ENCODE results near the gene IL19.

IL19 gene

DNA sequence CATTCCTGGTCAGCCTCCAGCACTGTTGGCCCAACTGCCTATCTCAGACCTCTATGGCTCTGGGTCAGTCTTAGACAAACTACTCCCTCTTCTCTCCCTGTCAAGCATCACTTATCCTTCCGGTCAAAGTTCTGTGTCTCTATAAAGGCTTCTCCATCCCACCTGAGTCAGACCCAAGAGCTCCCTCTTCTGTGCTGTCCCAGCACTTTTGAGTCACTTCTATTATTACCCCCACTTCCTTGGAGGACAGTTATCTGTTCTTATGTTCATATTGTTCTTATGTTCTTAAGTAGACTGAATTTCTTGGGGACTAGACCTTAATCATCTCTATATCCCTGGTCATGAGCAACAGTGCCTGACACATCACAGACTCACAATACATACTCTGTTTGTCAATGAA, 30.9 kb downstream of the IL19 start:
- DNase-seq = no peak

GRCh38 chr1:206802401-206802800, 31.8 kb downstream of the IL19 start:
- no peak for DNase-seq

GRCh38 chr1:206803221-206803730, 32.7 kb downstream of the IL19 start:
- peak; percentile 67 for DNase-seq

GRCh38 chr1:206804156-206804737, 33.7 kb downstream of the IL19 start:
- DNase-seq = no peak

- no peak for DNase-seq
Measured at GRCh38 chr1:206805357-206805756, 34.8 kb downstream of the IL19 start.

GRCh38 chr1:206808615-206809014, 38.0 kb downstream of the IL19 start:
- DNase-seq = peak; percentile 29

DNA sequence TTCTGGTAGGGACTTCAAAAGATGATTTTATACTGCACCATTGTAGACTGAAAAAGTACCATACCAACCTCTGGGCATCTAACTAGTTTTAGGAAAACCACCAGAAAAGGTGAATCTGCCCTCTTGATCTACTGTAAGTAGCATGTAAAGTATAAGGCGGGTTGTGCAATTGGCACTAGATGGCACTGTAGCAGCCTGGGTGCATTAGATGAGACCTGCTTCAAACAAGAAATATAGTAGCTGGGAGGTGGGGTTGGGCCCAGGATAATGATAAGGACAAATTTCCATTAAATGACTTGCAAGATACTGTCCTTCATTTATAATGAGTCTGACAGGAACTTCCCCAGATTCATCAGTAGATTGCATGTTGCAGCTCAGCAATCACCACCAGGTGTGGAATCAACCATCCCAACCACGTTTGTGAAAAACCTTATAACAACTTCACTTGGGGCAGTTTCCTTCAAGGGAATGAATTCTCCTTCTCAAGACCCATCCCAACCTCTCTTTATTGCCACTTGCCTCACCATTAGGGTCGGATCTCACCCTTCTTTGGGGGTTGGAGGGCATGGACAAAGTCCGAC, 39.0 kb downstream of the IL19 start:
- no peak for DNase-seq

- no peak for DNase-seq
Measured at GRCh38 chr1:206812471-206812870, 41.9 kb downstream of the IL19 start.

DNA sequence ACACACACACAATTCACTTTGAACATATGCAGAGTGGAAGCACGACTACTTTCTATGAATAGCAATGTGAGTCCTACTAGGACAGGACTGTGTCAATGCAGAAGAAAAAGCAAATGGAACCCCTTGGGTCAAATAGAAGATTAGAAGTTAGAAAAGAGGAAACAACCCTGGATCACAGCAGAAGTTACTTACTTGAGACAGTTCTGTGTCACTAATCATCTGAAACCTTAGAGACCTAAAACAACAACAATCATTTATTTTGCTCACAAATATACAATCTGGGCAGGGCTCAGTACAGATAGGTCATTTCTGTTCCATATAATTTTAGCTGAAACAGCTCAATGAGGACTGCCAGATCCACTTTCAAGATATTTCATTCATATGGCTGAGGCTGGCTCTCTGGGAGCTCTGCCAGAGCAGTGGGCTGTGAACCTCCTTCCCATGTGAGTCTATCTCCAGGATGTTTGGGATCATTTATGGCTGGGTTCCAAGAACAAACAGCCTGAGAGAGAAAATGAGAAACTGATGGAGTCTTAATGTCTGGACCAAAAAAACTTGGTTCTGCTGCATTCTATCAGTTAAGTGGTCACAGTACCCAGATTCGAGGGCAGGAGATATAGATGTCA, 44.3 kb downstream of the IL19 start:
- no peak for DNase-seq

DNA sequence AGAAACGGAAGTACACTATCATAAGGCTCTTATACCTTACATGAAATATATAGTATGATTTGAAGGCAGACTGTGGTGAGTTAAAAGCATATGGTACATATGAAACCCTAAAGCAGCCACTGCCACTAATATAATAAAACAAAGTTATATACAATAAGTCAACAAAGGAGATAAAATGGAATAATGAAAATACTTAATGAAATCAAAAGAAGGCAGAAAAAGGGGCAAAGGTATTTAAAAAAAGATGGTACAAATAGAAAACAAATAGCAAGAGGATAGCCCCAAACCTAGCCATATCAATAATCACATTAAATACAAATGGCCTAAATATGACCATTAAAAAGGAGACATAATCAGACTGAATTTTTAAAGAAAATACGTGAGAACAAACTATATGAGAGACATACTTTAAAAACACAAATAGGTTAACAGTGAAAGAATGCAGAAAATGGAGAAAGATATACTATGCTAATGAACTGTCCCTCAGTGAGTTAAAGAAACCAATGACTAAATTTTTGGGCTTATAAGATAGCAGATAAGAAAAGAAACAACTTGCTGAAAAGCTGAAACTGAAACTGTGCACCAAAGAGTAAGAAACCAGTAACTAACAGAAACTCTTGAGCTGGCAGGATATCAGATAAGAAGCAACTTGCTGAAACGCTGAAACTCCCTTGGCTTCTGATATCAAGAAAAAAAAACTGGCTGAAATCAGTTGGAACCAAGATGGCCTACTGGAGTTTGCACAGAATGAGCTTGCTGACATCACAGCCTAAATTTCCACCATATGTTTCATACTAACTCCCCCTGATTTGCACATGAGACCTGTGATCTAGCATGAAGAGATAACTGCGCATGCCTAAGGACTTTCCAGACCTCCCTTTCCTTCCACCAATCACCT, 46.1 kb downstream of the IL19 start:
- DNase-seq = no peak

GRCh38 chr1:206821493-206821892, 50.9 kb downstream of the IL19 start:
- DNase-seq = no peak

- no peak for DNase-seq
Measured at GRCh38 chr1:206823727-206824126, 53.2 kb downstream of the IL19 start.

DNA sequence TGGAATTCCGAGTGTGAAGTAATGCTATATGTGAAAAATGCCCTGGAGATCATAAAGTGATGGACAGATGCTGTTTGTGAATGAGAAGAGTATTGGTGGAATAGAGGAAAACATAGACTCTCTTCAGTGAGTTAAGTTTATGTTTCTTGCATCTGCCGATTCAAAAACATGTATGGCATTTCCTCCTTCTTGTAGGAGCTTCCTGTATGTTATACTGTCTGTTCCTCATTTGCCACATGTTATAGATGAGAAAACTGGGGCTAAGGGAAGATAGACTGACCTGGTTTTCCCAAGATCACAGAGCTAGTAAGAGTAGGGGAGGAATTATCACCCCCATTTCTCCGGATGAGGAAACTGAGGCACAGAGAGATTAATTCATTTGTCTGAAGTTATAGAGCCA, 53.8 kb downstream of the IL19 start:
- no peak for DNase-seq

- no peak for DNase-seq
Measured at GRCh38 chr1:206826394-206826793, 55.8 kb downstream of the IL19 start.

DNA sequence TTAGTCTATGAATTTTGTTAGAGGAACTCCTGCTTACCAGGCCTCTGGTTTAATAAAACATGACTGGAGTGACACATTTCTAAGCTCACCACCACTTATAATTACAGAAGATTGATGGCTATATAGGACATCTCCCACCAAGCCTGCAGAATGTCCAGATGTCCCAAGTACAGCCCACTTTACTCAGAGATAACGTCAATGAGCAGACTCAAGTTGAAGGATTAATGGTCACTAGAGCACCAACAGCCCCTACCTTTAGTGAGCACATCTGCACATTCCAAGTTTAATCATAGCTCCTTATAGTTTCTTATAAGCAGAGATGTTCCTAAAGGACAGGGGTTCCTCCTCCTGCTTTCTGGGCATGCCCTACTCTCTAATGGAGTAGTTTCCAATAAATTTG, 57.5 kb downstream of the IL19 start:
- no peak for DNase-seq

GRCh38 chr1:206828765-206829164, 58.2 kb downstream of the IL19 start:
- no peak for DNase-seq

- no peak for DNase-seq
Measured at GRCh38 chr1:206829282-206829681, 58.7 kb downstream of the IL19 start.

GRCh38 chr1:206829875-206830274, 59.3 kb downstream of the IL19 start:
- no peak for DNase-seq

GRCh38 chr1:206831650-206832049, 61.1 kb downstream of the IL19 start:
- DNase-seq = no peak

DNA sequence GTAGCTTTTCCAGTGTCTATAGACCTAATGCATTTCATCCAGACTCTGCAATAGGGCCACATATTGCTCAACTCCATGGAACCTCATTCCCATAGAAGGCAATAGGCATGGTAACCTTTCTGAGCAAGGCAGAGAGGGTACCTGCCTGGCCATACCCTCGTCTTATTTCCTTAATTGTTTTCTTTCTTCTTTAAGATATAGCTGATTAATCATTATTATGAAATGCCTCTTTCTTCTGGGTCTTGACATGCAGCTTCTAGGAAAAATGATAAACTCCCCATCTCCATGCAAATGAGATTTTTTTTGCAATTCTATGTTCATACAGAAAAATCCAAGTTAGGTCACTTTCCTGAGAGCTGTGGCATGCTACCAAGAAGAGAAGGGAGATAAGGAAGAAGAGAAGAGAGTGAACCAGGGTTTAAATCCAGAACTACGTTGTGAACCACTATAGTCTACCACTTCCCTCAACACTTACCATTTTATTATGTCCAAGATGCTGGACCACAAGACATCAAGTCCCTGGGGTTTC, 61.8 kb downstream of the IL19 start:
- no peak for DNase-seq

GRCh38 chr1:206833106-206833680, 62.6 kb downstream of the IL19 start:
- DNase-seq = no peak

DNA sequence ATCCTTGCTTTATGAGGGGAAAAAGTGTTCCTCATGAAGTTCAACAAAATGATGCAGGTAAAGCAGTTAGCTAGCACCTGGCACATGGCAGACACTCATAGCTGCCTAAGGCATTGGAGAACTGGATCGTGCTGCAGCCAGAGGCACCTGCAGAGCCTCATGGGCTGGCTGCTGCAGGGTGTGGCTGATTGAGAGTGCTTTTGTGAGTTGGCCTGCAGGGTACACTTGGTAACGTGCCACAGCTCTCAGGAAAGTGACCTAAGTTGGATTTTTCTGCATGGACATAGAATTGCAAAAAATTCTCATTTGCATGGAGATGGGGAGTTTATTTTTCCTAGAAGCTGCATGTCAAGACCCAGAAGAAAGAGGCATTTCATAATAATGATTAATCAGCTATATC, 63.2 kb downstream of the IL19 start:
- DNase-seq = no peak

DNA sequence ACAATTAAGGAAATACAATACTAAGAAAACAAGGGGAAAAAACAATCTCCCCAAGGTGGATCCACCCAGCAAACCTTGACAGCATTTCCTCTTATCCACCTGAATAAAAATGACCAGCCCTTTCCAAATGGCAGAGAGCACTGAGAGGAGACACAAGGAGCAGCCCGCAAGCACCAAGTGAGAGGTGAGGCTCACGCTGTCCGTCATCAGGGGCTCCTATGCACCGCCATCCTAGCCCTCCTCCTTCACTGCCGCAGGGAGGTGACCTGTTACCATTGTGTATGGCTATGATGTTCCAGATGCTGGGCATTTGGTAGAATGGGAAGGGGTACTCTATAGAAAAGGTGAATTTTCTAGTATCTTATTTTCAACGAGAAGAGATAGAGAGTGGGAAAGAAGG, 63.6 kb downstream of the IL19 start:
- DNase-seq = no peak
